Panc1 (cell line): ENCODE data around the gene ARHGEF12.

Source experiments
- POLR2AphosphoS5 ChIP-seq: IDR thresholded peaks from 2 replicates; pipeline ENCODE4 v1.6.1; 2012; ENCODE audit warnings: mild to moderate bottlenecking, low read depth, low read length, moderate library complexity
- SIN3A ChIP-seq: IDR thresholded peaks from 2 replicates; pipeline ENCODE4 v1.6.1; 2012; ENCODE audit warnings: low read depth, mild to moderate bottlenecking, low read length, moderate library complexity, borderline replicate concordance; ENCODE audit not compliant: insufficient read depth
- TCF7L2 ChIP-seq: IDR thresholded peaks from 2 replicates; pipeline ENCODE4 v1.6.1; 2011; ENCODE audit warnings: mild to moderate bottlenecking, low read depth, low read length, inconsistent platforms
- TF ChIP-seq, protein P1 (sequence below): fragments of 450-650 bp; IDR thresholded peaks from 2 replicates; pipeline ENCODE4 v1.5.1; 2017; ENCODE audit warnings: mild to moderate bottlenecking
- TF ChIP-seq, protein P2 (sequence below), 2 experiments: IDR thresholded peaks; 2 replicates each; pipeline ENCODE4 v1.6.1; 2011 to 2012; ENCODE audit warnings: low read depth in 2 of 2, control low read depth in 1 of 2, low read length in 1 of 2, mild to moderate bottlenecking in 1 of 2, moderate library complexity in 1 of 2; ENCODE audit not compliant: insufficient read depth in 1 of 2

DNA sequence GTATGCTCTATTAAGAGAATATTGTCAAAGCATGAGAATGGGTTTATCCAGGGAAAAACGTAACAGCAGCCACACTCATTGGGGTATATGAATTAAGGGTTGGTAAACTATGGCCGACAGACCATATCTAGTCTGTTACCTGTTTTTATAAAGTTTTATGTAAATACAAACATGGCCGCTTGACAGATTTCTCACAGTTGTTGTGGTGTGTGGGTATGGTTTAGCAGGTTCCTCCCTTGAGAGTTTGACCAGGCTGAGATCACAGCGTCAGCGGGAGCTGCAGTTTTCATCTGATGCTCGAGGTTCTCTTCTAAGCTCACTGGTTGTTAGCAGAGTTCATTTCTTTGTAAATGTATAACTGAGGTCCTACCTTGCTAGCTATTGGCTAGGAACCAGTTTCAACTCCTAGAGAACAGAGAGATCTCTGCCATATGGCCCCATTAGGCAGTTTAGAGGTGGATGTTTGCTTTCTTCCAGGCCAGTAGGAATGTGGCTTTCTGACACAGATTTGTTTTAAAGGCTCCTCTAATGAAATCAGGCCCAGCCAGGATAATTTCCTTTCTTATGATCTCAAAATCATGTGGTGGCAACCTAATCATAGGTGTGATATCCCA lies 129.8 kb downstream of the ARHGEF12 start:
- TF ChIP-seq, protein P1, sequence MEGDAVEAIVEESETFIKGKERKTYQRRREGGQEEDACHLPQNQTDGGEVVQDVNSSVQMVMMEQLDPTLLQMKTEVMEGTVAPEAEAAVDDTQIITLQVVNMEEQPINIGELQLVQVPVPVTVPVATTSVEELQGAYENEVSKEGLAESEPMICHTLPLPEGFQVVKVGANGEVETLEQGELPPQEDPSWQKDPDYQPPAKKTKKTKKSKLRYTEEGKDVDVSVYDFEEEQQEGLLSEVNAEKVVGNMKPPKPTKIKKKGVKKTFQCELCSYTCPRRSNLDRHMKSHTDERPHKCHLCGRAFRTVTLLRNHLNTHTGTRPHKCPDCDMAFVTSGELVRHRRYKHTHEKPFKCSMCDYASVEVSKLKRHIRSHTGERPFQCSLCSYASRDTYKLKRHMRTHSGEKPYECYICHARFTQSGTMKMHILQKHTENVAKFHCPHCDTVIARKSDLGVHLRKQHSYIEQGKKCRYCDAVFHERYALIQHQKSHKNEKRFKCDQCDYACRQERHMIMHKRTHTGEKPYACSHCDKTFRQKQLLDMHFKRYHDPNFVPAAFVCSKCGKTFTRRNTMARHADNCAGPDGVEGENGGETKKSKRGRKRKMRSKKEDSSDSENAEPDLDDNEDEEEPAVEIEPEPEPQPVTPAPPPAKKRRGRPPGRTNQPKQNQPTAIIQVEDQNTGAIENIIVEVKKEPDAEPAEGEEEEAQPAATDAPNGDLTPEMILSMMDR, result no peak
- TF ChIP-seq POLR2AphosphoS5, result no peak
- no peak for TF ChIP-seq TCF7L2
- TF ChIP-seq, protein P2, sequence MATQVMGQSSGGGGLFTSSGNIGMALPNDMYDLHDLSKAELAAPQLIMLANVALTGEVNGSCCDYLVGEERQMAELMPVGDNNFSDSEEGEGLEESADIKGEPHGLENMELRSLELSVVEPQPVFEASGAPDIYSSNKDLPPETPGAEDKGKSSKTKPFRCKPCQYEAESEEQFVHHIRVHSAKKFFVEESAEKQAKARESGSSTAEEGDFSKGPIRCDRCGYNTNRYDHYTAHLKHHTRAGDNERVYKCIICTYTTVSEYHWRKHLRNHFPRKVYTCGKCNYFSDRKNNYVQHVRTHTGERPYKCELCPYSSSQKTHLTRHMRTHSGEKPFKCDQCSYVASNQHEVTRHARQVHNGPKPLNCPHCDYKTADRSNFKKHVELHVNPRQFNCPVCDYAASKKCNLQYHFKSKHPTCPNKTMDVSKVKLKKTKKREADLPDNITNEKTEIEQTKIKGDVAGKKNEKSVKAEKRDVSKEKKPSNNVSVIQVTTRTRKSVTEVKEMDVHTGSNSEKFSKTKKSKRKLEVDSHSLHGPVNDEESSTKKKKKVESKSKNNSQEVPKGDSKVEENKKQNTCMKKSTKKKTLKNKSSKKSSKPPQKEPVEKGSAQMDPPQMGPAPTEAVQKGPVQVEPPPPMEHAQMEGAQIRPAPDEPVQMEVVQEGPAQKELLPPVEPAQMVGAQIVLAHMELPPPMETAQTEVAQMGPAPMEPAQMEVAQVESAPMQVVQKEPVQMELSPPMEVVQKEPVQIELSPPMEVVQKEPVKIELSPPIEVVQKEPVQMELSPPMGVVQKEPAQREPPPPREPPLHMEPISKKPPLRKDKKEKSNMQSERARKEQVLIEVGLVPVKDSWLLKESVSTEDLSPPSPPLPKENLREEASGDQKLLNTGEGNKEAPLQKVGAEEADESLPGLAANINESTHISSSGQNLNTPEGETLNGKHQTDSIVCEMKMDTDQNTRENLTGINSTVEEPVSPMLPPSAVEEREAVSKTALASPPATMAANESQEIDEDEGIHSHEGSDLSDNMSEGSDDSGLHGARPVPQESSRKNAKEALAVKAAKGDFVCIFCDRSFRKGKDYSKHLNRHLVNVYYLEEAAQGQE (IDR thresholded peaks at IDR 0.05; ENCODE audit: insufficient read depth in 1 of 2, low read depth in 2 of 2, low read length in 1 of 2), result no peak
- no peak for TF ChIP-seq SIN3A
